HK-2 (cell line): ENCODE results near the gene EAPP.
"Not testable (repeated sequence)": the region's sequence is repeated elsewhere in the genome, so short reads cannot be mapped to it uniquely, and the experiment has no call there.

Experiments used
- DNase-seq: peaks from one replicate; pipeline ENCODE4 v3.0.0-alpha.2; 2018; ENCODE audit not compliant: unreplicated experiment

EAPP gene

GRCh38 chr14:34484726-34485125 is 54.8 kb downstream of the EAPP start:
- no peak for DNase-seq

- DNase-seq: no peak
Measured at GRCh38 chr14:34482463-34482862, 57.0 kb downstream of the EAPP start.

DNA sequence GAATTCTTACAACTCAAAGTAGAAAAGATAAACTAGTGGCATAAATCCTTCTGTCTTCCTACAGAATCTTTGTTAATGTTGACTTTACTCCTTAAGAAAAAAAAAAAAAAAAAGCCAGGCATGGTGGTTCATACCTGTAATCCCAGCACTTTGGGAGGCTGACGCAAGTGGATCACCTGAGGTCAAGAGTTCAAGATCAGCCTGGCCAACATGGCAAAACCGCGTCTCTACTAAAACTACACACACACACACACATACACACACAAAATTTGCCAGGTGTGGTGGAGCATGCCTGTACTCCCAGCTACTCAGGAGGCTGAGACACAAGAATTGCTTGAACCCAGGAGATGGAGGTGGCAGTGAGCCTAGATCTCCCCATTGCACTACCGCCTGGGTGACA is 59.8 kb downstream of the EAPP start:
- no peak for DNase-seq

DNA sequence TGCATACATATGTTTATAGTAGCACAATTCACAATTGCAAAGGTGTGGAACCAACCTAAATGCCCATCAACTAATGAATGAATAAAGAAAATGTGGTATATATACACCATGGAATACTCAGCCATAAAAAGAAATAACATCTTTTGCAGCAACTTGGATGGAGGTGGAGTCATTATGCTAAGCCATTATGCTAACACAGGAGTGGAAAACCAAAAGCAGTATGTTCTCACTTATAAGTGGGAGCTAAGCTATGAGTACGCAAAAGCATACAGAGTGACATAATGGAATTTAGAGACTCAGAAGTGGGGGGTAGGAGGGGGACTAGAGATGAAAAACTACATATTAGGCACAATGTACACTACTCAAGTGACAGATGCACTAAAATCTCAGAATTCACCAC is 61.2 kb downstream of the EAPP start:
- no peak for DNase-seq

DNA sequence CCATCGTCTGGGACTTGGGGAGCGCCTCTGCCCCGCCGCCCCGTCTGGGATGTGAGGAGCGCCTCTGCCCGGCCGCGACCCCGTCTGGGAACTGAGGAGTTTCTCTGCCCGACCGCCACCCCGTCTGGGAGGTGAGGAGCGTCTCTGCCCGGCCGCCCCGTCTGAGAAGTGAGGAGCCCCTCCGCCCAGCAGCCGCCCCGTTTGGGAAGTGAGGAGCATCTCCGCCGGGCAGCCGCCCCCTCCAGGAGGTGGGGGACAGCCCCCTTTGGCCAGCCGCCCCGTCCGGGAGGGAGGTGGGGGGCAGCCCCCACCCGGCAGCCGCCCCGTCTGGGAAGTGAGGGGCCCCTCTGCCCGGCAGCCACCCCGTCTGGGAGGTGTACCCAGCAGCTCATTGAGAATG is 63.5 kb downstream of the EAPP start:
- not testable (repeated sequence) for DNase-seq

- DNase-seq: no peak
Measured at GRCh38 chr14:34475163-34475562, 64.3 kb downstream of the EAPP start.

DNA sequence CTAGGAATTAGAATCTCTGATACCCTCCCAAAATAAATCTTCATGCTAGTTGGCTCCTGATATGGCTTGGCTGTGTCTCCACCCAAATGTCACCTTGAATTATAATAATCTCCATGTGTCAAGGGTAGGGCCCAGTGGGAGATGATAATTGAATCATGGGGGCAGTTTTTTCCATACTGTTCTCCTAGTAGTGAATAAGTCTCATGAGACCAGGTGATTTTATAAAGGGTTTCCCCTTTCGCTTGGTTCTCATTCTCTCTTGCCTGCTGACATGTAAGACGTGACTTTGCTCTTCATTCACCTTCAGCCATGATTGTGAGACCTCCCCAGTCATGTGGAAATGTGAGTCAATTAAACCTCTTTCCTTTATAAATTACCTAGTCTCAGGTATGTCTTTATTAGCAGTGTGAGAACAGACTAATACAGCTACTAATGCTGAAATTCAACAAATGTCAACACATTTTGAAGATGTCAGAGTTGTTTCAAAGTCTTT is 65.3 kb downstream of the EAPP start:
- no peak for DNase-seq

- DNase-seq: no peak
Measured at GRCh38 chr14:34472706-34473279, 66.7 kb downstream of the EAPP start.

DNA sequence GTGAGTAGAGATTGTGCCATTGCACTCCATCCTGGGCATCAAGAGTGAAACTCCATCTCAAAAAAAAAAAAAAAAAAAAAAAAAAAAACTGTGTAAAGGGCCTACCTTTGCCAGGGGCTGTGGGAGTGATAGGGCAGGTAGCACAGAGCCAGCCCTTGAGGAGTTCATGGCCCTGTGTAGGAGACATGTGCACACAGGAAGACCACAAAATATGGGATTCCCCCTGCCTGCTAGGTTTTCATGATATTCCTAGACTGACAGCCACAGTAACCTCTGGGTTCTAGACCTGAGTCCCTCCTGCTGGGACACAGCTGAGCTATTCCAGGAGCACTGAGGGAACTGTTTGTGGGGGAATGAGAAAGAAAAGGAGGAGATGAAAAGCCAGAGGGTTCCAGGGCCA is 69.2 kb downstream of the EAPP start:
- no peak for DNase-seq

- no peak for DNase-seq
Measured at GRCh38 chr14:34466691-34467090, 72.8 kb downstream of the EAPP start.
